ENCODE results near the gene ZDHHC21. TPM values are rescaled to one million over a fixed set of nuclear protein-coding genes. Genes with fewer than 3 reads are reported as not detected.

Gene ZDHHC21
- total and polyA plus RNA-seq, 2 experiments from 2014 or later, result 4.0 to 13.5 TPM

DNA sequence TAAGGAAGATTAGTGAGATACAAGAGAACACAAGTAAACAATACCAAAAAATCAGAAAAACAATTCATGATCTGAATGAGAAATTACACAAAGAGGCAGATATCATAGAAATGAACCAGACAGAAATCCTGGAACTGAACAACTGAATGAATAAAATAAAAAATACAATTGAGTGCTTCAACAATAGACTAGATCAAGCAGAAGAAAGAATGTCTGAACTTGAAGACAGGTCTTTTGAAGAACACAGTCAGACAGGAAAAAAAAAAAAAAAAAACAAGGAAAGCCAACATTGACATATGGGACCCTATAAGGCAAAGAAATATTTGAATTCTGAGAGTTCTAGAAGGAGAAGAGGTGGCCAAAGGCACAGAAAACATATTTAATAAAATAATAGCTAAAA, 115.2 kb downstream of the ZDHHC21 start:
- Mint-ChIP-seq H3K4me1 (peaks cover 4% of the 10 kb centered on the region; the same call in 1 of the 3 replicates), H3K9me3 (peaks cover 9% of the 10 kb centered on the region), H3K27ac (no peak overlapping the region), H3K36me3 (ENCODE audit: low read depth) (peaks cover 8% of the 10 kb centered on the region; the same call in 2 of the 3 replicates), H3K4me3 (no peak overlapping the region), H3K27me3 (ENCODE audit: insufficient read depth, low read depth, poor library complexity) (no peaks in the 10 kb centered on the region)
- H3K27ac ChIP-seq (ENCODE audit: low read depth), result no peak overlapping the region
- no peaks in the 10 kb centered on the region for H4K20me1 ChIP-seq (replicated peaks; ENCODE audit: insufficient read depth)
- no peak for DNase-seq (ENCODE audit: low spot score)
- no peak overlapping the region for H3K4me3 ChIP-seq
- no peaks in the 10 kb centered on the region for H3K4me1 ChIP-seq (ENCODE audit: insufficient read depth)
- H3K27me3 ChIP-seq (ENCODE audit: insufficient read depth), result no peaks in the 10 kb centered on the region
- no peaks in the 10 kb centered on the region for H3K79me2 ChIP-seq (replicated peaks; ENCODE audit: insufficient read depth)
- H3K9me2 ChIP-seq (ENCODE audit: insufficient read depth), result no peaks in the 10 kb centered on the region
- ATAC-seq, result no peak
- no peak for TF ChIP-seq NANOG (IDR thresholded peaks at IDR 0.05; ENCODE audit: borderline replicate concordance)
- TF ChIP-seq EZH2 (IDR thresholded peaks at IDR 0.05; ENCODE audit: low read depth, unreplicated experiment), result no peak
- TF ChIP-seq ZNF462 (CRISPR knock-in tag; IDR thresholded peaks at IDR 0.05), result no peak
- TF ChIP-seq EZH2phosphoT487 (IDR thresholded peaks at IDR 0.05; ENCODE audit: unreplicated experiment), result no peak
- no peak for TF ChIP-seq JUNB (IDR thresholded peaks at IDR 0.05; ENCODE audit: unreplicated experiment)
- TF ChIP-seq ZNF114 (CRISPR knock-in tag; IDR thresholded peaks at IDR 0.05), result no peak
- TF ChIP-seq ETS1 (IDR thresholded peaks at IDR 0.05), result no peak
- TF ChIP-seq STAT1 (IDR thresholded peaks at IDR 0.05; ENCODE audit: unreplicated experiment), result no peak
- TF ChIP-seq CREB1 (CRISPR knock-in tag; IDR thresholded peaks at IDR 0.05; ENCODE audit: low read depth), result no peak
- TF ChIP-seq REST (IDR thresholded peaks at IDR 0.05; ENCODE audit: unreplicated experiment), result no peak
- TF ChIP-seq ZNF331 (CRISPR knock-in tag; IDR thresholded peaks at IDR 0.05; ENCODE audit: low read depth), result no peak
- no peak for TF ChIP-seq CTCF (conservative IDR thresholded peaks at IDR 0.05; ENCODE audit: low read depth in 2 of 2)
- TF ChIP-seq POLR2AphosphoS5 (IDR thresholded peaks at IDR 0.05; ENCODE audit: low read depth), result no peak
- no peaks in the 10 kb centered on the region for H3K36me3 ChIP-seq (ENCODE audit: insufficient read depth)
- no peak overlapping the region for H2AFZ ChIP-seq
- H3K4me2 ChIP-seq, result no peak overlapping the region
- H3F3A ChIP-seq (replicated peaks; ENCODE audit: low read depth), result no peaks in the 10 kb centered on the region
